Smooth muscle cell (in vitro differentiated cells): ENCODE data around the gene SORCS2. TPM values are rescaled to one million over a fixed set of nuclear protein-coding genes. Genes with fewer than 3 reads are reported as not detected.

Experiments used
- DNase-seq: peaks from one replicate; lab custom pipeline; 2025; ENCODE audit not compliant: unreplicated experiment; lab: John Stamatoyannopoulos, UW
- H2AFZ ChIP-seq: fragments of 200-600 bp; sonication (generic); 2 replicates; pipeline ENCODE4 v1.6.0; 2016; ENCODE audit warnings: antibody characterized with exemption, low read depth, mild to moderate bottlenecking
- H3F3A ChIP-seq: fragments of 200-600 bp; sonication (generic); 2 replicates; pipeline ENCODE4 v1.6.0; 2017; ENCODE audit warnings: antibody characterized with exemption, low read depth
- H3K27ac ChIP-seq: fragments of 200-600 bp; sonication (generic); 2 replicates; pipeline ENCODE4 v1.5.1; 2016; ENCODE audit warnings: low read depth, mild to moderate bottlenecking
- H3K27me3 ChIP-seq: fragments of 200-600 bp; sonication (generic); 2 replicates; pipeline ENCODE4 v1.6.1; 2016; ENCODE audit warnings: low read depth, mild to moderate bottlenecking
- H3K36me3 ChIP-seq: fragments of 200-600 bp; sonication (generic); 2 replicates; pipeline ENCODE4 v1.5.1; 2016; ENCODE audit warnings: low read depth
- H3K4me1 ChIP-seq: fragments of 200-600 bp; sonication (generic); 2 replicates; pipeline ENCODE4 v1.5.1; 2016; ENCODE audit warnings: low read depth
- H3K4me2 ChIP-seq: fragments of 200-600 bp; sonication (generic); 2 replicates; pipeline ENCODE4 v1.6.0; 2016; ENCODE audit warnings: mild to moderate bottlenecking
- H3K4me3 ChIP-seq: fragments of 200-600 bp; sonication (generic); 2 replicates; pipeline ENCODE4 v1.5.1; 2016; ENCODE audit warnings: mild to moderate bottlenecking
- H3K79me2 ChIP-seq: fragments of 200-600 bp; sonication (generic); 2 replicates; pipeline ENCODE4 v1.6.0; 2016; ENCODE audit warnings: low read depth, mild to moderate bottlenecking
- H3K9ac ChIP-seq: fragments of 200-600 bp; sonication (generic); 2 replicates; pipeline ENCODE4 v1.6.0; 2016; ENCODE audit warnings: low read depth
- H3K9me3 ChIP-seq: fragments of 200-600 bp; sonication (generic); replicated peaks from 2 replicates; pipeline ENCODE4 v1.5.1; 2016; ENCODE audit warnings: low read depth
- H4K20me1 ChIP-seq: fragments of 200-600 bp; sonication (generic); 2 replicates; pipeline ENCODE4 v1.6.0; 2016; ENCODE audit warnings: low read depth
- WGBS: methylation state at CpG from one replicate; pipeline ENCODE4 v1.1.7; 2016; ENCODE audit warnings: low lambda C conversion rate; 5-methylcytosine and 5-hydroxymethylcytosine counted together
- polyA plus RNA-seq: library from polyadenylated mRNA; unstranded; fragments of >200 nt; fragmentation: Nextera tagmentation; extraction: Ambion mirVana; gene quantifications from 2 replicates; pipeline ENCODE4 v1.2.1, GENCODE V29; 2016
- total RNA-seq: library from RNA; depleted of rRNA; stranded (reverse); fragments of >200 nt; gene quantifications from 2 replicates; pipeline ENCODE4 v1.2.3, GENCODE V29; 2014
- TF ChIP-seq, protein P1 (sequence below): fragments of 200-600 bp; sonication (generic); IDR thresholded peaks from 2 replicates; pipeline ENCODE4 v1.5.1; 2017; ENCODE audit warnings: borderline replicate concordance, mild to moderate bottlenecking, antibody characterized with exemption; ENCODE audit not compliant: insufficient read depth, poor library complexity, severe bottlenecking

The SORCS2 gene
- total and polyA plus RNA-seq, 2 experiments from 2014 or later: 5.2 to 9.3 TPM

- H3K79me2 ChIP-seq: no peaks in the 10 kb centered on the region
- no peaks in the 10 kb centered on the region for H3K4me1 ChIP-seq
- H3K27me3 ChIP-seq: no peaks in the 10 kb centered on the region
- H3K4me3 ChIP-seq: no peak overlapping the region
- no peak for DNase-seq
- H3K27ac ChIP-seq: no peak overlapping the region
- H3K36me3 ChIP-seq: no peaks in the 10 kb centered on the region
- no peaks in the 10 kb centered on the region for H4K20me1 ChIP-seq
- H3K4me2 ChIP-seq: no peak overlapping the region
- H3K9ac ChIP-seq: no peak overlapping the region
- TF ChIP-seq, protein P1, sequence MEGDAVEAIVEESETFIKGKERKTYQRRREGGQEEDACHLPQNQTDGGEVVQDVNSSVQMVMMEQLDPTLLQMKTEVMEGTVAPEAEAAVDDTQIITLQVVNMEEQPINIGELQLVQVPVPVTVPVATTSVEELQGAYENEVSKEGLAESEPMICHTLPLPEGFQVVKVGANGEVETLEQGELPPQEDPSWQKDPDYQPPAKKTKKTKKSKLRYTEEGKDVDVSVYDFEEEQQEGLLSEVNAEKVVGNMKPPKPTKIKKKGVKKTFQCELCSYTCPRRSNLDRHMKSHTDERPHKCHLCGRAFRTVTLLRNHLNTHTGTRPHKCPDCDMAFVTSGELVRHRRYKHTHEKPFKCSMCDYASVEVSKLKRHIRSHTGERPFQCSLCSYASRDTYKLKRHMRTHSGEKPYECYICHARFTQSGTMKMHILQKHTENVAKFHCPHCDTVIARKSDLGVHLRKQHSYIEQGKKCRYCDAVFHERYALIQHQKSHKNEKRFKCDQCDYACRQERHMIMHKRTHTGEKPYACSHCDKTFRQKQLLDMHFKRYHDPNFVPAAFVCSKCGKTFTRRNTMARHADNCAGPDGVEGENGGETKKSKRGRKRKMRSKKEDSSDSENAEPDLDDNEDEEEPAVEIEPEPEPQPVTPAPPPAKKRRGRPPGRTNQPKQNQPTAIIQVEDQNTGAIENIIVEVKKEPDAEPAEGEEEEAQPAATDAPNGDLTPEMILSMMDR: no peak
- 94% methylated on average over 11 of the region's 11 CpGs for WGBS
- no peaks in the 10 kb centered on the region for H3F3A ChIP-seq
- H2AFZ ChIP-seq: no peak overlapping the region
- no peaks in the 10 kb centered on the region for H3K9me3 ChIP-seq
Observed at GRCh38 chr4:7313991-7314390, 121.7 kb downstream of the SORCS2 start.

DNA sequence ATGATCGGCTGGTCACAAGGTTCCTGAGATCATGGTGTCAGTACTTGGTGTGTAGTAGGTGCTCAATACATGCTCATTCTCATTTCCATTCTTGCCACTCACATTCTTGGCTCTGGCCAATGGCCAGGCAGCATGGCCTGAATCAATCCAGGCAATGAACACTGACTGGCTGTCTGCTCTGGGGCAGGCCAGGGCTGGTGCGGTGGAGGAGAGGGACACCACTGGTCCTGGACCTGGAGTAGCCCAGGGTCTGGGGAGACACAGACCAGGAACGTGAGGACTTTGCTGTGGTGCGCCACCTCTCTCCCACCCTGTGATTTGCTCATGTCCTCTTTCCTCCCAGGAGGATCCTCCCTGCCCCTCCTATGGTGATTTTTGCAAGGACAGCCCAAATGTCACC is 122.9 kb downstream of the SORCS2 start:
- Histone ChIP-seq H3K27ac (no peak overlapping the region), H3K4me3 (no peak overlapping the region), H4K20me1 (no peaks in the 10 kb centered on the region), H2AFZ (no peak overlapping the region), H3K9me3 (no peaks in the 10 kb centered on the region), H3K36me3 (no peaks in the 10 kb centered on the region), H3K4me1 (no peaks in the 10 kb centered on the region), H3K9ac (no peak overlapping the region), H3K79me2 (no peaks in the 10 kb centered on the region), H3K4me2 (no peak overlapping the region), H3F3A (no peaks in the 10 kb centered on the region), H3K27me3 (no peaks in the 10 kb centered on the region)
- TF ChIP-seq, protein P1: no peak
- DNase-seq: no peak
- 76% methylated on average over 4 of the region's 4 CpGs for WGBS

- no peak overlapping the region for H2AFZ ChIP-seq
- no peak overlapping the region for H3K4me3 ChIP-seq
Observed at GRCh38 chr4:7315935-7316334, 123.6 kb downstream of the SORCS2 start.

GRCh38 chr4:7319024-7319423 is 126.7 kb downstream of the SORCS2 start:
- Histone ChIP-seq H3K9ac (no peak overlapping the region), H3K27me3 (no peaks in the 10 kb centered on the region), H3K4me3 (no peak overlapping the region), H3K4me1 (no peaks in the 10 kb centered on the region), H4K20me1 (no peaks in the 10 kb centered on the region), H3F3A (no peaks in the 10 kb centered on the region), H3K4me2 (no peak overlapping the region), H3K9me3 (no peaks in the 10 kb centered on the region), H2AFZ (no peak overlapping the region), H3K79me2 (no peaks in the 10 kb centered on the region), H3K36me3 (no peaks in the 10 kb centered on the region), H3K27ac (no peak overlapping the region)
- no peak for DNase-seq
- WGBS: 73% methylated on average over 4 of the region's 4 CpGs
- TF ChIP-seq, protein P1: no peak

More at GRCh38 chr4:7315935-7316334, 123.6 kb downstream of the SORCS2 start:
- Histone ChIP-seq H3F3A (no peaks in the 10 kb centered on the region), H3K27ac (no peak overlapping the region), H3K27me3 (no peaks in the 10 kb centered on the region), H3K79me2 (no peaks in the 10 kb centered on the region), H3K9me3 (no peaks in the 10 kb centered on the region), H3K4me2 (no peak overlapping the region), H3K9ac (no peak overlapping the region), H3K4me1 (no peaks in the 10 kb centered on the region), H3K36me3 (no peaks in the 10 kb centered on the region), H4K20me1 (no peaks in the 10 kb centered on the region)
- WGBS: 87% methylated on average over 1 of the region's 1 CpG
- TF ChIP-seq, protein P1: no peak
- no peak for DNase-seq
